CD4-positive, alpha-beta T cell treated with Interleukin-1 beta for 1 hour (primary cell): ENCODE results near the gene RAP1A.
"Not testable (repeated sequence)": the region's sequence is repeated elsewhere in the genome, so short reads cannot be mapped to it uniquely, and the experiment has no call there.

Source experiments
- DNase-seq, 2 donors: peaks; one replicate each; pipeline ENCODE4 v3.0.0-alpha.2; 2020 to 2022

The RAP1A gene

DNA sequence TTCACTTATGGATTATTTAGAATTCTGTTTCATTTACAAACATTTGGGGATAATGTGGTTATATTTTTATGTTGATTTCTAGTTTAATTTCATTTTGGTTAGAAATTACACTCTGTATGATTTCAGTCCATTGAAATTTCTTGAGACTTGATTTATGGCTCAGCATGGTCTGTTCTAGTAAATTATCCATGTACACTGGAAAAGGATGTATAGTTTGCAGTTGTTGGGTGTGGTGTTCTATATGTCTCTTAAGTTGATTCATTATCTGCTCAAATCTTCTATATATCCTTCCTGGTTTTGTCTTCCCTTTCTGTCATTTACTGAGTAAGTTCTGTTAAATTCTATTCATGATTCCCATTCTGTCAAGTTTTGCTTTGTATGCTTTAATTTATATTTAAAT is 52.3 kb downstream of the RAP1A start:
- no peak for DNase-seq

DNA sequence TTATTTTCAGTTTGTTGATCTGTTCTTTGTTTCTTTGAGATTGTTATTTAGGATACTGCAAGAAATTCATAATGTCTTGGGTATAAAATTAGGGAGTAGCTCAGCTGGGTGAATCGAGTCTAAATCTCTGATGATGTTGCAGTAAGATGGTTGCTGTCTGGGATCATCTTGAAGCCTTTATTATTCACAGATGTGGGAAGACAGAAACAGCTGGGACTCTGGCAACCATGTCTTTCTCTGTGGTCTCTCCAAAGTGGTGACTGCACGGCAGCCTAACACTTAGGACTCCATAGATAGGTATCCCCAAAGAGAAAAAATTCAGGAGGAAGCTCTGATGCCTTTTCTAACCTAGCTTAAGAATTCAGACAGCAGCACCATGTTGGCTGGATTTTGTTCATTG is 52.7 kb downstream of the RAP1A start:
- no peak for DNase-seq

DNA sequence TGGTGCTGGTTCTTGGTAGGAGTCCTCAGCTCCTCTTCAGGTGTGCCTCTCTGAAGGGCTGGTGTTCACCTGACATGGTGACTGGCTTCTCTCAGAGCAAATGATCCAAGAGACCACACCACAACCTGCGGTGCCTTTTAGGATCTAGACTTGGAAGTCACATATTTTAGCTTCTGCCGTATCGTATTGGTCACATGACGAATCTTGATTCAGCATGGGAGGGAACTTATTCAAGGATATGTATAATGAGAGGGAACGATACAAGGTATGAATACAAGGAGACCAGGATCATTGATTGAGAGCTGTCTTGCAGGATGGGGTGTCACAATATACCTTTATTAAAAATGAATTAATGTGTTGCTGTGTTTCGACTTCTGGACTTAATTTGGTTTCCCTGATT is 58.0 kb downstream of the RAP1A start:
- no peak for DNase-seq

DNA sequence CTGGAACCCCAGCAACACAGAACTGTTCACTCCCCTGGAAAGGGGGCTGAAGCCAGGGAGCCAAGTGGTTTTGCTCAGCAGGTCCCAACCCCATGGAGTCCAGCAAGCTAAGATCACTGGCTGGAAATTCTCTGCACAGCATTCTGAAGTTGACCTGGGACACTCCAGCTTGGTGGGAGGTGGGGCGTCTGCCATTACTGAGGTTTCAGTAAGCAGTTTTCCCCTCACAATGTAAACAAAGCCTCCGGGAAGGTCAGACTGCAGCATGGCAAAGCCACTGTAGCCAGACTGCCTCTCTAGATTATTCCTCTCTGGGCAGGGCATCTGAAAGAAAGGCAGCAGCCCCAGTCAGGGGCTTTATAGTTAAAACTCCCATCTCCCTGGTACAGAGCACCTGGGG is 60.0 kb downstream of the RAP1A start:
- DNase-seq = no peak

DNA sequence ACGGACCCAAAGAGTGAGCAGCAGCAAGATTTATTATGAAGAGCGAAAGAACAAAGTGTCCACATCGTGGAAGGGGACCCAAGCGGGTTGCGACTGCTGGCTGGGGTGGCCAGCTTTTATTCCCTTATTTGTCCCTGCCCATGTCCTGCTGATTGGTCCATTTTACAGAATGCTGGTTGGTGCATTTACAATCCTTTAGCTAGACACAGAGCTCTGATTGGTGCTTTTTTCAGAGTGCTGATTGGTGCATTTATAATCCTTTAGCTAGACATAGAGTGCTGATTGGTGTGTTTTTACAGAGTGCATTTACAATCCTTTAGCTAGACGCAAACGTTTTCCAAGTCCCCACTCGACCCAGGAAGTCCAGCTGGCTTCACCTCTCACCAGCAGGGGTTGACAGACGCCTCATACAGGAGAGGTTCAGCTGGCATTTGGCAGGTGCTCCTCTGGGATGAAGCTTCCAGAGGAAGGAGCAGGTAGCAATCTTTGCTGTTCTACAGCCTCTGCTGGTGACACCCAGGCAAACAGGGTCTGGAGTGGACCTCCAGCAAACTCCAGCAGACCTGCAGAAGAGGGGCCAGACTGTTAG is 60.7 kb downstream of the RAP1A start:
- DNase-seq = not testable (repeated sequence)

DNA sequence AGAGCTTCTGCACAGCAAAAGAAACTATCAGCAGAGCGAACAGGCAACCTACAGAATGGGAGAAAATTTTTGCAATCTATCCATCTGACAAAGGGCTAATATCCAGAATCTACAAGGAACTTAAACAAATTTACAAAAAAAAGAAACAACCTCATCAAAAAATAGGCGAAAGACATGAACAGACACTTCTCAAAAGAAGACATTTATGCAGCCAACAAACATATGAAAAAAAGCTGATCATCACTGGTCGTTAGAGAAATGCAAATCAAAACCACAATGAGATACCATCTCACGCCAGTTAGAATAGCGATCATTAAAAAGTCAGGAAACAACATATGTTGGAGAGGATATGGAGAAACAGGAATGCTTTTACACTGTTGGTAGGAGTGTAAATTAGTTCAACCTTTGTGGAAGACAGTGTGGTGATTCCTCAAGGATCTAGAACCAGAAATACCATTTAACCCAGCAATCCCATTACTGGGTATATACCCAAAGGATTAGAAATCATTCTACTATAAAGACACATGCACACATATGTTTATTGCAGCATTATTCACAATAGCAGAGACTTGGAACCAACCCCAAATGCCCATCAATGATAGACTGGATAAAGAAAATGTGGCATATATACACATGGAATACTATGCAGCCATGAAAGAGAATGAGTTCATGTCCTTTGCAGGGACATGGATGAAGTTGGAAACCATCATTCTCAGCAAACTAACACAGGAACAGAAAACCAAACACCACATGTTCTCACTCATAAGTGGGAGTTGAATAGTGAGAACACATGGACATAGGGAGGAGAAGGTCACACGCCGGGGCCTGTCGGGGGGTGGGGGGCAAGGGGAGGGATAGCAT is 65.9 kb downstream of the RAP1A start:
- DNase-seq = not testable (repeated sequence)

DNA sequence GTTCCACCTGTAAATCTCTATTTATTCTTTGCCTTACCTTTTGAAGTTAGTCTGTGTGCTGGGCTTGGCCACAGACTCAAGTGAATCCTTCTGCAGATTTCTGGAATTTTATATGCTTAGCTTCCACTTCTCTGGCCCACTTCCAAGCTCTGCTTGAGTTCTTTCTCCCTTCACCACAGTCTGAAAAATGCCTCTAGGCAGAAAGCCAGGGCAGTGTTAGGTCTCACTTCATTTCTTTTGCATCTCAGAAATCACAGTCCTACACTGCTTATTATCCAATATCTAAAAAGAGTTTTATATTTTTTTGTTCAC is 70.7 kb downstream of the RAP1A start:
- DNase-seq = no peak

DNA sequence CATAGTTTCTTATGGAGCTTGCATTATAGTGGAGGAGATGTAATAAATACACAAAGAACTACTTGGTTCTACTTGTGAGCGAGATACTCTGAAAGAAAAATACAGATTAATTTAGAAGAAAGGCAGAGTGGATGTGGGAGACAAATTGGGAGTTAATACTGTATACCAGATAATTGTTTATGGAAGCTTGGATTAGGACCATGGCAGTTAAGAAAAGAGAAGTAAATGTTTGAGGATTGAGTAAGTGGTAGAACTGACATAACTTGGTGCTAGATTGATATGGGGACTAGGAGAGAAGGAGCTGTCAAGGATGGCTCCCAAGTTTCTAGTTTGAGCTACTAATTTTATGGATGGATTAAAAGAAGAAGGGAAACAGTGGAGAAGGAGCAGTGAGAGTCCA is 72.3 kb downstream of the RAP1A start:
- DNase-seq = no peak

DNA sequence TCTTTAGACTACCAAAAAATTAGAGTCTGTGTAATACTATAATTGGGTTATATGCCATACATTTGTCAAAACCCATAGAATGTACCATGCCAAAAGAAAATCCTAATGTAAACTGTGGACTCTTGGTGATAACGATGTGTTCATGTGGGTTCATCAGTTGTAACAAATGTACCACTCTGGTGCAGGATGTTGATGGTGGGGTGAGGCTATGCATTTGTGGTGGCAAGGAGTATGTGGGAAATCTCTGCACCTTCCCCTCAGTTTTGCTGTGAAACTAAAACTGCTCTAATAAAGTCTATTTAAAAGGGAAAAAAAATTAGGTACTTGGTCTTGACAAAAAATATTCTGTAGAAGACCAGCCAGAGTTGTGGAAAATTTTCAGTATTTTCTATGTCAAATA is 76.2 kb downstream of the RAP1A start:
- no peak for DNase-seq

DNA sequence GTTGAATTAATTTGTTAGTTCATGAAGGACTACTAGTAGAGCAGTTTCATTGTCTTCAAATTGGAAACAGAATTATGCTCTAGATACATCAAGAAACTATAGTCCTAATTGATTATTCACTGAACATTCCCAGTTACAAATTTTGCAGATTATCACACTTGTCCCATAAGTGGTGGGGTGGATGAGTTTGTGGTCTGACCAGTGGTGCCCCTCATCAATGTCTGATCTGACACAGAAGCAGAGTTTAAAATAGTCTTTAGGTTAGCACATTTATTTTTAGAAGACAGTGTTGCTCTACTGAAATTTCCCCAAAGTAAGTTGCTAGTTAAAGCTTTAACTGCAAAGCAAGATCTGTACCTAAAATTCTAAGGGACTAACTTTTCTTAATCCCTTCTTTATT is 76.7 kb downstream of the RAP1A start:
- no peak for DNase-seq

DNA sequence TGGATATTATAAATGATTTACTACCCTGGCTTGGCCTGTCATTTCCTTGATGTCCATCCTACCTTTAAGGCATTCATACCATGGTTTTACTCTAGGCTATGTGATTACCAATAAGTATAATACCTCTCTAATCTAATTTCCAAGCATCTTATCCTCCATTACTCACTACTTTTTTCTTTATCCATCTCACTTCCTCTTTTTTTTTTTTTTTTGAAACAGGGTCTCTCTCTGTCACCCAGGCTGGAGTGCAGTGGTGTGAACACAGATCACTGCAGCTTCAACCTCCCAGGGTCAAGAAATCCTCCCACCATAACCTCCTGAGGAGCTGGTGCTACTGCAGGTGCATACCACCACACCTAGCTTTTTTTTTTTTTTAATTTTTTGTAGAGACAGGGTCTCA is 79.7 kb downstream of the RAP1A start:
- no peak for DNase-seq

DNA sequence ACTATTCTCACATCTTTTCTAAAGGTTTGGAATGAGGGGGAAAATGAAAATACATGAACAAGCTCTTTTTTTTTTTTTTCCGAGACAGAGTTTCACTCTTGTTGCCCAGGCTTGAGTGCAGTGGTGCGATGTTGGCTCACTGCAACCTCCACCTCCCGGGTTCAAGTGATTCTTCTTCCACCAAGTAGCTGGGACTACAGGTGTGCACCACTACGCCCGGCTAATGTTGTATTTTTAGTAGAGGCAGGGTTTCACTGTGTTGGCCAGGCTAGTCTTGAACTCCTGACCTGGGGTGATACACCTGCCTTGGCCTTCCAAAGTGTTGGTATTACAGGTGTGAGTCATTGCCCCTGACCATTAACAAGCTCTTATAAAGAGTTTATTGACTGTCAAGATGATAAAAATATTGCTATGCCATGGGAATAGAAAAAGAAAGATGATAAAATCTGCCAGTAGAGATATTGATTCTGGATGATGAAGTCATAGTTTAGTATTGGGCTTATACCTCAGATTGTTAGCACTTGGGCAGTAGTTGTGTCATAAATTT is 83.0 kb downstream of the RAP1A start:
- DNase-seq = no peak

DNA sequence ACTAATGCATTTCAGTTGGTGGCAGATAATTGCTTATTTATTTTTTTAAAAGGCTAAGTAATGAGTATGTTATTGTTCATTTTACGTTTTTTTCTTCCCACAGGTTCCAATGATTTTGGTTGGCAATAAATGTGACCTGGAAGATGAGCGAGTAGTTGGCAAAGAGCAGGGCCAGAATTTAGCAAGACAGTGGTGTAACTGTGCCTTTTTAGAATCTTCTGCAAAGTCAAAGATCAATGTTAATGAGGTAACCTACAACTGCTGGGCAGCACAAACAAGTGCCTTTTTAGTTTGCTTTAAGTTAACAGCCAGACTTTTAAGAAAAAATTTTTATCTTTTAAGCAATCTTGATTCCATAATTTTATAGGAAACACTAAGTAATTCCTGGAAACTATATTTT is 84.7 kb downstream of the RAP1A start:
- DNase-seq = no peak

DNA sequence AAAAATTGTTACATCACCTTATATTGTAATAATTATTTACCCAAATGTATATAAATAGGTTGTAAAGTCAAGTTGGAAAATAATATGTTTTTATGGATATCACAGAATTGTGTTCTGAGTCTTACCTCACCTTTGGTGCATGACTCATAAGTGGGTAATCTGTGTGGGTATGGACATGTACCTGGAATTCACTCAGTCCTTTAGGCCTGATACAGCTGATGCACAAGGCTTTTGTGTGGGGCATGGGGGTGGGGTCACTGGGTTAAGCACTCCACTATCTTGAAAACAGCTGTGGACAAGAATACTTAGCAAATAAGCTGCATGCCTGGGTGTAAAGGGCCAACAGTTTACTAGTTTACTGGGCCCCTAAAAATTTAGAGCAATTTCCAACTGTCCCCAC is 85.2 kb downstream of the RAP1A start:
- no peak for DNase-seq

DNA sequence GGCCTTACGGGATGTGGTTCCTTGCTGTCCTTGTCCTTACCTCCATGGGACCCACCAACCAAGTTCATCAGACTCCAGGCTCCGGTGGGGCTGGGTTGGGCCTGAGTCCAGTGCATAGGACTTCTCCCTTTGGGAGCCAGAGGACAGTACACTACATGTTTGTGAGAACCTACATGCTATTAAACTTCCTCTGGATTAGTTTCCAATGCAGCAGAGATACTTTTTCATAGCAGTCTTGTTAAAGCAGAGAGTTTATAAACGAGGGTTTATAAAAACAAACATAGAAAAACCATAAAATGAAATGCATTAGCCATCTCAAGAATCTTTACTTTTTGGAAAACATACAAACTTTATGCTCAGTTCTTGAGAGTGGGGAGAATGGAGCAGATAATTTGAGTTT is 86.3 kb downstream of the RAP1A start:
- DNase-seq = no peak

DNA sequence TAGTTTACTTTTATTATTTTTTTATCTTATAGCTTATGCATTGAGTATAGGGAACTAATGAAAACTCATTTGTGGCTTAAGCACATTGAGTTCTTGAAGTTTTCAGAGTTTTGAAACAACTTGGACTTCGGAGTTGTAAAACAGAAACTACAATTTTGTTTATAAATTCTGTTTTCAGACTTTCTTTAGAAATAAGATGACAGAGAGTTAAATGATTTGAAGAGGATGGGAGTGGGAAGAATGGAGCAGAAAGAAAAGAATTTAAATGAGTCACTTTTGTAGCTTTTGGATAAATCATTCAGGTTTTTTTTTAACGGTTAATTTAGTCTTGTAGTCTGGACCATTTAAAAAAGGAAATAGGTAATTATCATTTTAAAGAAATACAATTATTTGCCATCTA is 87.3 kb downstream of the RAP1A start:
- DNase-seq = no peak

DNA sequence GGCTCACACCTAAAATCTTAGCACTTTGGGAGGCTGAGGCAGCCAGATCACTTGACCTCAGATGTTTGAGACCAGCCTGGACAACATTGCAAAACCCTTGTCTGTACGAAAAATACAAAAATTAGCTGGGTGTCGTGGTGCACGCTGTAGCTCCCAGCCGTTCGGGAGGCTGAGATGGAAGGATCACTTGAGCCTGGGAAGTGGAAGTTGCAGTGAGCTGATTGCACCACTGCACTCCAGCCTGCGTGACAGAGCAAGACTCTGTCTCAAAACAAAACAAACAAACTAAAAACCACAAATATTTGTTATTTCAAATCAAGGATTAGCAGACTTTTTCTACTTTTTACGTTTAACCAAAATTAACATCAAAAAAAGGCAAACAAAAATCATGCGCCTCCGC is 88.3 kb downstream of the RAP1A start:
- no peak for DNase-seq

DNA sequence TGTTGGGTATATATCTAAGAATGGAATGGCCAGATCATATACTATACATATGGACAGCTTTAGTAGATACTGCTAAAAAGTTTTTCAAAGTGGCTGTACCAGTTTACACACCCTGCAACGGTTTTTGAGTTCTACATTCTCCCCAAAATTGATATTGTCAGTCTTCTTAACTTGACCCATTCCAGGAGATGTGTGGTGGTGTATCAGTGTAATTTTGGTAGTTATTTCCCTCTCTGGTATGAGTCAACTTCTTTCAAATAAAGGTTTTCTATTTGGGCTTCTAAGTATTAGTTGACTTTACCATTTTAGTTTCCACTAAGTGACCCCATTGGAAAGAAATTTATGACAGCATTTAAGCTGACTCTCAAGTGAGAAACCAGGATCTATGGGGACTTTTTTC is 90.4 kb downstream of the RAP1A start:
- DNase-seq = no peak

DNA sequence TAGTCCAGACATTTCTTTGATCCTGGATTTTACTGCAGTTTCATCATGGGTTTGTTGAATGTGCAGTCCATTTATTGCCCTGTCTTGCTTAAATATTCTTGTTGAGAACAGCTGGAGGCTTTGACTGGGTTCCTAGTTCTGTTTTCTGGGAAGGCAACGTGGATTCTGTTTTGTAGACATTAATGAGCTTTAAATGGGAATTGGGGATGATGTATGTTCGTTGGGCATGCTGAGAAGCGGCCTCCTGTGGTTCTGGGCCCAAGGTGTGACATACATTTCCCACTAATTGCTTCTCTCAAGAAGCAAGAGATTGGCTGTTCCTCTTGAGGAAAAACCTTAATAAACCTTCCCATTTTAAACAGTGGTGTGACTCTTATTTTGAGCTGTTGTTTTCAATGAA is 96.7 kb downstream of the RAP1A start:
- DNase-seq = no peak

DNA sequence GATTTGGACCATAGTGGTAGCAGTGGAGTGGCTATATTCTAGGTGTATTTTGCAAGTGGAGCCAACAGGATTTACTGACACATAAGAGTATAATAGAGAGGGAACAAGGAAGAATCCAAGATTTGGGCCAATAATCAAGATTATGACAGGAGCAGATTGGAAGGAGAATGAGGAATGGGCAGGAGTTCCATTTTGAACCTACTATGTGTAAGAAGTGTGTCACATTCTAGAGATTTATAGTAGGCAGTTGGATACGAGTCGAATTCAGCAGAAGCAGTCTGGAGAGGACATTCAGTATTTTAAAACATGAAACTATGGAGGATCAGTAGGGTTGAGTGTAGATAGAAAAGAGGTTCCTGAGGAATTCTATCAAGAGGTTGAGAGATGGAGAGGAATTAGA is 97.9 kb downstream of the RAP1A start:
- no peak for DNase-seq

DNA sequence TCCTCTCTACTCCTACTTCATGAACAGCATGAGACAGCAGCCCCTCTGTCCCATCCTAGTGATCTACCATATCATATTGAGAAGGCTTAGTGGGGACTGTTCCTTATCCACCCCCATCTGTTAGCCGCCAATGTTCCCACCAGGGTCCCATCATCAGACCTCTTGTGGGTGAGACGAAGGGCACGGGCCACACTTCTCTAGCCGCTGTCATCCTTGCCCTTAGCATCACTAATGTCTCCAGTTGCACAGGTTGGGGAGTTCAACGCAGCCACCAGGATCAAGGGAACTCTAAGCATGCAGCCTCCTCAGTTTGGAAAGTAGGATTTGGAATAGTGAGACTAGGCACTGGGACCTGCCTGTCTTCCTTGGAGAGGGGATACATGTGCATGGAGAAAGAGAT is 99.5 kb downstream of the RAP1A start:
- no peak for DNase-seq

DNA sequence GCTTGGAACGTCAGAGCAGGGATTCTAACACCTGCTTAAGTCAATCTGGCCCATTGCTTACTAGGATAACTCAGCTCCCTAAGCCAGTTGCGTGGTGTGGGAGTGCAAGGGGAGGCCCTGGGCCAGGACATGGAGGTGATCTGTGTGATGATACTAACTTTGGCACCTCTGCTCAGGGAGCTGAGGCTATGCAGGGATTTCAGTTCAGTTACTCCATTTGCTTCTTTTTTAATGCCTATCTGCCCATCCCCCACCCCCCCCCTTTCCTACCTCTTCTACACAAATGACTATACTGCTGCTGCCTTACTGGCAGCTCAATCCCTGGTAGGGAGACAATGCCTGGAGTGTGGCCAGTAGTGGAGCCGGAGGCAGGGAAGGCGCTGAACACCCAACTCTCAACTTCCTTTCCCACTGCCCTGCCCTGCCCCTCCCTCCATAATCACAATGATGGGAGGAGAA is 100.1 kb downstream of the RAP1A start:
- DNase-seq = no peak

DNA sequence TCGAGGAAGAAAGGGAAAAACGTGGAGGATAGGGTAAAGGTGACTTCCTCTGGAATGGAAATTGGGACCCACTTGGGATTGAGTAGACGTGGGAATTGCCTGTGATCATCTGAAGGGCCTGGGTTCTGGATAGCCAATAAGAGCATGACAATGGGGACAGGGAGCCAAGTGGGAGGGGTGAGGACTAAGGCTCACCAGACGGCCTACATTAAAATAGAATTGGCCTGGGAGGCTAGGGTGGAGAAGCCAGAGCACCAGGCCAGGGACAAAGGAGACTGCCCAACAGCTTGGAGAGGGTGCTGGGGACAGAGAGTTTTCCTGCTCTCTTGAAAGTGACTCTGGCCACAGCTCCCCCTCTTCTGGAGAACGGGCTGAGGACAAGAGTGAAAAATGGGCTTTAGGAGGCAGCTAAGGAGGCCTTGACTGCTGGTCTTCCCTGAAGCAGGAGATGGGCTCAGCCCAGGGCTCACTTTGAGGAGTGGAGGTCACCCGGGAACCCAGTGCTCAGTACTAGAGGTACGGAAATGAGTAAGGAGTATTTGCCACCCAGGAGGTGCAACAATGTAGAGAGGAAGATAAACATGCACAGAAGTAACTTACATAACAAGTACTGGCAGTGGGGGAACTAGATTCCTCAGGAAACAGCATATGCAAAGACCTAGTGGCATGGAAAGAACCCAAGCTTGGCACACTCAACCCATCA is 100.8 kb downstream of the RAP1A start:
- no peak for DNase-seq
